ENCODE measurements around the gene CELF4. TPM values are rescaled to one million over a fixed set of nuclear protein-coding genes. Genes with fewer than 3 reads are reported as not detected.
A peak's percentile ranks its signal among the peaks of the same experiment; 100 is the strongest.

Gene CELF4
- total RNA-seq, 2 donors from 2014 or later: 1.4 TPM; not detected in 1

GRCh38 chr18:37294951-37295350, 270.6 kb downstream of the CELF4 start:
- Histone ChIP-seq H3K36me3 (no peaks in the 10 kb centered on the region), H3K9me3 (no peaks in the 10 kb centered on the region), H3K27me3 (no peaks in the 10 kb centered on the region), H3K4me1 (peaks cover 6% of the 10 kb centered on the region), H3K27ac (no peak overlapping the region), H3K9ac (ENCODE audit: low read depth in 2 of 2, low read length in 2 of 2) (no peak overlapping the region), H3K4me3 (no peak overlapping the region)
- intact Hi-C loops (cut with DNase I): no loop called here
- TF ChIP-seq CTCF (IDR thresholded peaks at IDR 0.05): peak; percentile 27
- peak; percentile 34 for DNase-seq

GRCh38 chr18:37293359-37293758, 272.2 kb downstream of the CELF4 start:
- H3K9ac ChIP-seq (ENCODE audit: low read depth in 2 of 2, low read length in 2 of 2): no peak overlapping the region

GRCh38 chr18:37289423-37289822, 276.2 kb downstream of the CELF4 start:
- no peaks in the 10 kb centered on the region for H3K9me3 ChIP-seq
- intact Hi-C loops (cut with DNase I): no loop called here
- H3K27me3 ChIP-seq: no peaks in the 10 kb centered on the region
- H3K9ac ChIP-seq (ENCODE audit: low read depth in 2 of 2, low read length in 2 of 2): no peak overlapping the region
- no peak for DNase-seq
- H3K4me1 ChIP-seq: no peaks in the 10 kb centered on the region
- H3K27ac ChIP-seq: no peak overlapping the region
- no peaks in the 10 kb centered on the region for H3K36me3 ChIP-seq
- H3K4me3 ChIP-seq: no peak overlapping the region
- TF ChIP-seq CTCF (IDR thresholded peaks at IDR 0.05): no peak

More at GRCh38 chr18:37293359-37293758, 272.2 kb downstream of the CELF4 start:
- Histone ChIP-seq H3K4me3 (no peak overlapping the region), H3K9me3 (no peaks in the 10 kb centered on the region), H3K27me3 (no peaks in the 10 kb centered on the region), H3K27ac (no peak overlapping the region), H3K4me1 (no peaks in the 10 kb centered on the region), H3K36me3 (no peaks in the 10 kb centered on the region)
- DNase-seq: no peak
- intact Hi-C loops (cut with DNase I): no loop called here
- TF ChIP-seq CTCF (IDR thresholded peaks at IDR 0.05): no peak

- no peaks in the 10 kb centered on the region for H3K27me3 ChIP-seq
- H3K9me3 ChIP-seq: no peaks in the 10 kb centered on the region
- no peak for DNase-seq
- no peak for TF ChIP-seq CTCF (IDR thresholded peaks at IDR 0.05)
- no peak overlapping the region for H3K4me3 ChIP-seq
- H3K36me3 ChIP-seq: no peaks in the 10 kb centered on the region
- no peak overlapping the region for H3K9ac ChIP-seq (ENCODE audit: low read depth in 2 of 2, low read length in 2 of 2)
- no peaks in the 10 kb centered on the region for H3K4me1 ChIP-seq
- intact Hi-C loops (cut with DNase I): no loop called here
- no peak overlapping the region for H3K27ac ChIP-seq
These were observed 278.0 kb downstream of the CELF4 start for GRCh38 chr18:37287601-37288000.

- Histone ChIP-seq H3K9ac (ENCODE audit: low read depth in 2 of 2, low read length in 2 of 2) (no peak overlapping the region), H3K4me3 (no peak overlapping the region), H3K27ac (no peak overlapping the region), H3K4me1 (no peaks in the 10 kb centered on the region), H3K36me3 (no peaks in the 10 kb centered on the region), H3K27me3 (no peaks in the 10 kb centered on the region), H3K9me3 (no peaks in the 10 kb centered on the region)
- intact Hi-C loops (cut with DNase I): no loop called here
- TF ChIP-seq CTCF (IDR thresholded peaks at IDR 0.05): no peak
- no peak for DNase-seq
These were observed 278.8 kb downstream of the CELF4 start for GRCh38 chr18:37286801-37287200.

GRCh38 chr18:37285825-37286224, 279.8 kb downstream of the CELF4 start:
- H3K27me3 ChIP-seq: no peaks in the 10 kb centered on the region
- TF ChIP-seq CTCF (IDR thresholded peaks at IDR 0.05): no peak
- no peak overlapping the region for H3K27ac ChIP-seq
- H3K4me1 ChIP-seq: no peaks in the 10 kb centered on the region
- no peak for DNase-seq
- no peak overlapping the region for H3K4me3 ChIP-seq
- no peaks in the 10 kb centered on the region for H3K36me3 ChIP-seq
- H3K9ac ChIP-seq (ENCODE audit: low read depth in 2 of 2, low read length in 2 of 2): no peak overlapping the region
- no peaks in the 10 kb centered on the region for H3K9me3 ChIP-seq
- intact Hi-C loops (cut with DNase I): no loop called here

Measured in colonic mucosa (tissue), 4 donors.